Neural progenitor cell (in vitro differentiated cells): ENCODE measurements around the gene GREB1L. TPM values are rescaled to one million over a fixed set of nuclear protein-coding genes. Genes with fewer than 3 reads are reported as not detected.
A peak's percentile ranks its signal among the peaks of the same experiment; 100 is the strongest.
"Not testable (repeated sequence)": the region's sequence is repeated elsewhere in the genome, so short reads cannot be mapped to it uniquely, and the experiment has no call there.

Experiments used
- DNase-seq: peaks from one replicate; pipeline ENCODE4 v3.0.0-alpha.2; 2016; ENCODE audit warnings: low spot score
- H2AFZ ChIP-seq: fragments of 200-600 bp; sonication (generic); replicated peaks from 2 replicates; pipeline ENCODE4 v1.6.1; 2016; ENCODE audit warnings: antibody characterized with exemption
- H3F3A ChIP-seq: fragments of 200-600 bp; sonication (generic); 2 replicates; pipeline ENCODE4 v1.6.1; 2016; ENCODE audit warnings: antibody characterized with exemption, low read depth
- H3K27ac ChIP-seq: fragments of 200-600 bp; sonication (generic); 2 replicates; pipeline ENCODE4 v1.5.1; 2016; ENCODE audit warnings: mild to moderate bottlenecking
- H3K27me3 ChIP-seq: fragments of 200-600 bp; sonication (generic); 2 replicates; pipeline ENCODE4 v1.6.1; 2016; ENCODE audit warnings: mild to moderate bottlenecking, moderate library complexity
- H3K36me3 ChIP-seq: fragments of 200-600 bp; sonication (generic); 2 replicates; pipeline ENCODE4 v1.5.1; 2016
- H3K4me1 ChIP-seq: fragments of 200-600 bp; sonication (generic); 2 replicates; pipeline ENCODE4 v1.6.1; 2016; ENCODE audit warnings: mixed run types
- H3K4me2 ChIP-seq: fragments of 200-600 bp; sonication (generic); 2 replicates; pipeline ENCODE4 v1.6.1; 2016
- H3K4me3 ChIP-seq: fragments of 200-600 bp; sonication (generic); 2 replicates; pipeline ENCODE4 v1.5.1; 2016
- H3K79me2 ChIP-seq: fragments of 200-600 bp; sonication (generic); 2 replicates; pipeline ENCODE4 v1.6.1; 2016; ENCODE audit warnings: low read depth
- H3K9ac ChIP-seq: fragments of 200-600 bp; sonication (generic); 2 replicates; pipeline ENCODE4 v1.6.1; 2016
- H3K9me3 ChIP-seq: fragments of 200-600 bp; sonication (generic); 2 replicates; pipeline ENCODE4 v1.5.1; 2016; ENCODE audit warnings: low read depth
- H4K20me1 ChIP-seq: fragments of 200-600 bp; sonication (generic); 2 replicates; pipeline ENCODE4 v1.6.1; 2016; ENCODE audit warnings: low read depth
- H3K27ac Mint-ChIP-seq: 3 replicates; pipeline ENCODE4 v1.8.0; 2021; ENCODE audit warnings: mixed read lengths
- H3K27me3 Mint-ChIP-seq: 2 replicates; pipeline ENCODE4 v1.8.0; 2022; ENCODE audit warnings: low read depth, mild to moderate bottlenecking, inconsistent platforms, moderate library complexity, mixed read lengths; ENCODE audit not compliant: insufficient read depth
- H3K36me3 Mint-ChIP-seq: 3 replicates; pipeline ENCODE4 v1.8.0; 2021; ENCODE audit warnings: mixed read lengths
- H3K4me1 Mint-ChIP-seq: 3 replicates; pipeline ENCODE4 v1.8.0; 2021; ENCODE audit warnings: mixed read lengths
- H3K4me3 Mint-ChIP-seq: 3 replicates; pipeline ENCODE4 v1.8.0; 2021; ENCODE audit warnings: mild to moderate bottlenecking, moderate library complexity, mixed read lengths
- H3K9me3 Mint-ChIP-seq: 3 replicates; pipeline ENCODE4 v1.8.0; 2020; ENCODE audit warnings: mixed read lengths
- CTCF ChIP-seq: fragments of 200-600 bp; sonication (generic); IDR thresholded peaks from 2 replicates; pipeline ENCODE4 v1.5.1; 2017; ENCODE audit warnings: antibody characterized with exemption, mild to moderate bottlenecking
- EZH2 ChIP-seq: fragments of 200-600 bp; sonication (generic); IDR thresholded peaks from 2 replicates; pipeline ENCODE4 v1.6.1; 2017; ENCODE audit warnings: antibody characterized with exemption, mild to moderate bottlenecking, moderate library complexity
- EZH2phosphoT487 ChIP-seq: fragments of 200-600 bp; sonication (generic); IDR thresholded peaks from 2 replicates; pipeline ENCODE4 v1.6.1; 2017; ENCODE audit warnings: antibody characterized with exemption
- total RNA-seq: library from RNA; depleted of rRNA; stranded (reverse); fragments of >200 nt; gene quantifications from 2 replicates; pipeline ENCODE4 v1.2.3, GENCODE V29; 2015; ENCODE audit warnings: low replicate concordance

The GREB1L gene
- total RNA-seq, 1 donor from 2014 or later, result 278 TPM

GRCh38 chr18:21205695-21206094, 36.3 kb upstream of the GREB1L start:
- no peaks in the 10 kb centered on the region for H3K4me1 Mint-ChIP-seq
- Histone ChIP-seq H3K4me3 (no peak overlapping the region), H3F3A (no peaks in the 10 kb centered on the region), H3K27ac (no peak overlapping the region), H3K9me3 (no peaks in the 10 kb centered on the region), H2AFZ (no peak overlapping the region), H3K4me2 (no peak overlapping the region), H3K27me3 (no peaks in the 10 kb centered on the region), H3K4me1 (no peaks in the 10 kb centered on the region), H3K79me2 (no peaks in the 10 kb centered on the region), H3K36me3 (no peaks in the 10 kb centered on the region), H4K20me1 (no peaks in the 10 kb centered on the region), H3K9ac (no peak overlapping the region)
- no peak overlapping the region for H3K4me3 Mint-ChIP-seq
- no peak overlapping the region for H3K27ac Mint-ChIP-seq
- no peaks in the 10 kb centered on the region for H3K27me3 Mint-ChIP-seq
- DNase-seq, result no peak
- H3K9me3 Mint-ChIP-seq, result peaks cover 11% of the 10 kb centered on the region
- H3K36me3 Mint-ChIP-seq, result no peaks in the 10 kb centered on the region
- TF ChIP-seq EZH2phosphoT487, result no peak
- no peak for TF ChIP-seq EZH2
- TF ChIP-seq CTCF, result no peak

- H3K9me3 ChIP-seq, result no peaks in the 10 kb centered on the region
- H3K4me3 ChIP-seq, result no peak overlapping the region
- H3K27me3 ChIP-seq, result no peaks in the 10 kb centered on the region
- H3K9me3 Mint-ChIP-seq, result peaks cover 11% of the 10 kb centered on the region
- no peak overlapping the region for H3K27ac ChIP-seq
- no peaks in the 10 kb centered on the region for H3K36me3 Mint-ChIP-seq
- peaks cover 2% of the 10 kb centered on the region for H3F3A ChIP-seq
- H3K27me3 Mint-ChIP-seq, result peaks cover 2% of the 10 kb centered on the region
- no peak overlapping the region for H3K4me2 ChIP-seq
- TF ChIP-seq EZH2phosphoT487 (no peak), CTCF (no peak), EZH2 (no peak)
- H3K9ac ChIP-seq, result no peak overlapping the region
- H4K20me1 ChIP-seq, result no peaks in the 10 kb centered on the region
- H3K27ac Mint-ChIP-seq, result no peak overlapping the region
- H3K36me3 ChIP-seq, result no peaks in the 10 kb centered on the region
- H3K4me1 Mint-ChIP-seq, result peaks cover 4% of the 10 kb centered on the region
- H2AFZ ChIP-seq, result no peak overlapping the region
- no peaks in the 10 kb centered on the region for H3K79me2 ChIP-seq
- H3K4me3 Mint-ChIP-seq, result no peak overlapping the region
- H3K4me1 ChIP-seq, result peaks cover 2% of the 10 kb centered on the region
- no peak for DNase-seq
These were observed 31.8 kb upstream of the GREB1L start for GRCh38 chr18:21210278-21210677.

- no peaks in the 10 kb centered on the region for H4K20me1 ChIP-seq
- no peaks in the 10 kb centered on the region for H3K27me3 ChIP-seq
- H3K9me3 Mint-ChIP-seq, result peaks cover 11% of the 10 kb centered on the region
- no peak overlapping the region for H3K4me3 Mint-ChIP-seq
- no peak overlapping the region for H3K27ac ChIP-seq
- H3K4me1 ChIP-seq, result peaks cover 7% of the 10 kb centered on the region
- no peak overlapping the region for H3K9ac ChIP-seq
- DNase-seq, result no peak
- peaks cover 7% of the 10 kb centered on the region for H3F3A ChIP-seq
- no peak overlapping the region for H2AFZ ChIP-seq
- H3K4me2 ChIP-seq, result no peak overlapping the region
- H3K4me1 Mint-ChIP-seq, result peaks cover 9% of the 10 kb centered on the region
- peaks cover 2% of the 10 kb centered on the region for H3K27me3 Mint-ChIP-seq
- H3K27ac Mint-ChIP-seq, result no peak overlapping the region
- TF ChIP-seq EZH2phosphoT487 (no peak), EZH2 (no peak), CTCF (no peak)
- H3K79me2 ChIP-seq, result no peaks in the 10 kb centered on the region
- H3K36me3 ChIP-seq, result no peaks in the 10 kb centered on the region
- H3K9me3 ChIP-seq, result no peaks in the 10 kb centered on the region
- no peak overlapping the region for H3K4me3 ChIP-seq
- H3K36me3 Mint-ChIP-seq, result no peaks in the 10 kb centered on the region
These were observed 31.2 kb upstream of the GREB1L start for GRCh38 chr18:21210784-21211183.

- not testable (repeated sequence) for H3K27me3 ChIP-seq, H3K4me2 ChIP-seq, DNase-seq, H3K4me3 Mint-ChIP-seq, H3K4me3 ChIP-seq, H3K9ac ChIP-seq, H3K36me3 Mint-ChIP-seq, H4K20me1 ChIP-seq, H3K79me2 ChIP-seq, H2AFZ ChIP-seq, H3K27me3 Mint-ChIP-seq, H3K36me3 ChIP-seq, H3K27ac ChIP-seq, H3K9me3 ChIP-seq, H3K9me3 Mint-ChIP-seq
- Mint-ChIP-seq H3K4me1 (peaks cover 27% of the 10 kb centered on the region), H3K27ac (peak overlapping the region; percentile 1)
- H3F3A ChIP-seq, result peaks cover 11% of the 10 kb centered on the region
- peaks cover 12% of the 10 kb centered on the region for H3K4me1 ChIP-seq
These were observed 27.6 kb upstream of the GREB1L start for GRCh38 chr18:21214409-21214808.
